Rectal smooth muscle tissue (tissue), 1 donor: ENCODE data around the gene GALNTL6.

Experiments
- H3K27ac ChIP-seq: one replicate; pipeline ENCODE4 v1.7.0; 2013; ENCODE audit warnings: low read depth, low read length, inconsistent platforms
- H3K27me3 ChIP-seq: one replicate; pipeline ENCODE4 v1.7.0; 2013; ENCODE audit warnings: low read length; ENCODE audit not compliant: control insufficient read depth, insufficient read depth
- H3K36me3 ChIP-seq: one replicate; pipeline ENCODE4 v1.7.0; 2013; ENCODE audit warnings: low read length; ENCODE audit not compliant: control insufficient read depth, insufficient read depth
- H3K4me1 ChIP-seq: one replicate; pipeline ENCODE4 v1.7.0; 2013; ENCODE audit warnings: low read length; ENCODE audit not compliant: control insufficient read depth, insufficient read depth
- H3K4me3 ChIP-seq: one replicate; pipeline ENCODE4 v1.7.0; 2013; ENCODE audit warnings: low read length
- H3K9ac ChIP-seq: one replicate; pipeline ENCODE4 v1.7.0; 2013; ENCODE audit warnings: low read length

GALNTL6 gene

DNA sequence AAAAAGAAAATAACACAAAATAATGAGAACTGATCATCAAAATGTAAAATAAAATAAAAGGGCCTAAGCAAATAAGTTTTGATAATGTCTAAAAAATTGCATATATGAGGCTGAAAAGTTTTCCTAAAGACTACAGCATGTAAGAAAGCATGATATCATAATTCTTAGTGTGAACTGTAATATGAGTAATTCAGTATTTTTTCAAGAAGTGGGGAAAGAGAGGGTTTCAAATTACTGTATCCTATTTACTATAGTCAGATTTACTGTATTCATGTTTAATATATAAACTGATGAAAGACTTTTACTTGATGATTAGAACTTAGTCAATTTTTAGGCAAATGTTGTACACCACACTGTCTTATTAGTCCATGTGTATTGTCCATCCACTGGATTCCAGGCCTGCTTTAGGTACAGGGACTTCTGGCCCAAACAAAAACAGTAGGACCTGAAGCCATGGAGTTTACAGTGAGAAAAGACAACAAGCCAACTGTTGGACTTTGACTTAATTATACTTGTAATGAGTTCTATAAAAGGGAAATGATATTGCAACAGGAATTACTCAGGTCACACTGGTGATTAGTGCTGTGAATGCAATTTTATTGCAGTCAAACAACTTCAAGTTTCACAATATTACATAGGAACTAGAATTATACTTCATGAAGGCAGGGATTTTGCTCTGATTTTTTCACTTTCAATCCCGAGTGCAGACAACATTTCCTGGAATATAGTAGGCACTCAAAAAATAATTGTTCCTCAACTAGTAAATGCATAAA, 837.7 kb downstream of the GALNTL6 start:
- no peaks in the 10 kb centered on the region for H3K27me3 ChIP-seq
- no peak overlapping the region for H3K9ac ChIP-seq
- no peaks in the 10 kb centered on the region for H3K4me1 ChIP-seq
- no peak overlapping the region for H3K4me3 ChIP-seq
- H3K27ac ChIP-seq: no peak overlapping the region
- no peaks in the 10 kb centered on the region for H3K36me3 ChIP-seq

DNA sequence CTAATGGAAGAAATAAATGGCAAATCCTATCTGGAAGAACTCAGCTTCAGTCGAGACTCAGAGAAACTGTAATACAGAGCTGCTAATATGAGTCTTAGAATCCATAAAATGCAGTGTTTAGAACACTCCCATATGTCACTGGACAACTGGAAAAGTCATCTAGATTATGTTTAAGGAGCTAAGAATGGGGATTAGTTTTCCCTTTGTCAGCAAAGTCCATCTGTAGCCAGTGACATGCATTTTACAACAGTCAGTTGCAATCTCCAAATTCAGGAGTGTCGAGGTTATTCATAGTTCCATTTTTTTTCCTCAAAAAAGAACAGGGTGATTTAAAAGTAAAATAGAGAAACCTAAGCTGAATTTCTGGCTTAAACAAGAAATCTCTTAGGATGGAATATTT, 838.8 kb downstream of the GALNTL6 start:
- no peaks in the 10 kb centered on the region for H3K36me3 ChIP-seq
- H3K9ac ChIP-seq: no peak overlapping the region
- no peak overlapping the region for H3K4me3 ChIP-seq
- H3K27me3 ChIP-seq: no peaks in the 10 kb centered on the region
- no peak overlapping the region for H3K27ac ChIP-seq
- no peaks in the 10 kb centered on the region for H3K4me1 ChIP-seq

GRCh38 chr4:172652369-172652768, 839.2 kb downstream of the GALNTL6 start:
- Histone ChIP-seq H3K9ac (no peak overlapping the region), H3K27ac (no peak overlapping the region), H3K27me3 (no peaks in the 10 kb centered on the region), H3K36me3 (no peaks in the 10 kb centered on the region), H3K4me3 (no peak overlapping the region), H3K4me1 (no peaks in the 10 kb centered on the region)

- no peaks in the 10 kb centered on the region for H3K4me1 ChIP-seq
- H3K27ac ChIP-seq: no peak overlapping the region
- no peak overlapping the region for H3K4me3 ChIP-seq
- no peaks in the 10 kb centered on the region for H3K27me3 ChIP-seq
- no peak overlapping the region for H3K9ac ChIP-seq
- H3K36me3 ChIP-seq: no peaks in the 10 kb centered on the region
Observed at GRCh38 chr4:172653676-172654075, 840.5 kb downstream of the GALNTL6 start.

GRCh38 chr4:172654457-172654856, 841.3 kb downstream of the GALNTL6 start:
- Histone ChIP-seq H3K27ac (no peak overlapping the region), H3K4me1 (no peaks in the 10 kb centered on the region), H3K4me3 (no peak overlapping the region), H3K36me3 (no peaks in the 10 kb centered on the region), H3K27me3 (no peaks in the 10 kb centered on the region), H3K9ac (no peak overlapping the region)

GRCh38 chr4:172656055-172656454, 842.9 kb downstream of the GALNTL6 start:
- Histone ChIP-seq H3K36me3 (no peaks in the 10 kb centered on the region), H3K27me3 (no peaks in the 10 kb centered on the region), H3K4me1 (no peaks in the 10 kb centered on the region), H3K9ac (no peak overlapping the region), H3K4me3 (no peak overlapping the region), H3K27ac (no peak overlapping the region)

DNA sequence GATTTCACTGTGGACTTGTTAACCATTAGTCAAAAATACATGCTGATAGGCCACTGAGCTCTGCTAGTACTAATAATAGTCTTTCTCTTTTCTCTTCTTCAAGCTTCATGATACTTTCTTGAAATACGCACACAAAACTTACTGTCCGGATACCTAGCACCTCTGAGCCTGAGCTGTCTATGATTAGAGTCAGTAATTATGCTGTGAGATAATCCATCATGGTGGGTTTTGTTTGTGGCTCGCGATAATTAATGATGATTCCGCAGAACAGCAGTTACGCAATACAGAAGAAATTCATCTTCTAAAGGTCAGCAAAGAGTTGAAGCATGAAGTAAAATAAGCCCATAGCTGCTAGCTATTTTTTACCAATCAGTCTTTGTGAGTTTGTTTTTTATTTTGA, 843.9 kb downstream of the GALNTL6 start:
- no peaks in the 10 kb centered on the region for H3K4me1 ChIP-seq
- no peak overlapping the region for H3K27ac ChIP-seq
- no peak overlapping the region for H3K4me3 ChIP-seq
- no peak overlapping the region for H3K9ac ChIP-seq
- no peaks in the 10 kb centered on the region for H3K27me3 ChIP-seq
- no peaks in the 10 kb centered on the region for H3K36me3 ChIP-seq

DNA sequence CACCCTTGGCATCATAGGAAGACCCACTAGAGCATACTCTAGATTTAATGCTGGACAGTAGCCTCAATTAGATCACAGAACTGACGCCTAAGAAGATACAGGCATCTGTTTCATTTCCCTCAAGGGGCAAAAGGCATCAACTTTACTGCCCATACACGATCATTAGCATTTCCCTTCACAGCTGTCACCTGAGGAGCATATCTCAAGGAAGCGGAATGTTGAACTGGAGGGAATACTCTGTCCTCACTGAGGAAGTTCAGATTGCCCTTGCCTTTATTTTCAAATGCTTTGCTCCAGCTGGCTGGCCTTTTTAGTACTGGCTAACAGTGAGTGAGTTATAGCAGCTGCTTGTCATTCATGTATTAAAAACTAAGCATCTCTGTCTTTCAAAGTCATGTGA, 847.0 kb downstream of the GALNTL6 start:
- H3K9ac ChIP-seq: no peak overlapping the region
- H3K27ac ChIP-seq: no peak overlapping the region
- no peaks in the 10 kb centered on the region for H3K4me1 ChIP-seq
- H3K4me3 ChIP-seq: no peak overlapping the region
- no peaks in the 10 kb centered on the region for H3K36me3 ChIP-seq
- H3K27me3 ChIP-seq: no peaks in the 10 kb centered on the region

DNA sequence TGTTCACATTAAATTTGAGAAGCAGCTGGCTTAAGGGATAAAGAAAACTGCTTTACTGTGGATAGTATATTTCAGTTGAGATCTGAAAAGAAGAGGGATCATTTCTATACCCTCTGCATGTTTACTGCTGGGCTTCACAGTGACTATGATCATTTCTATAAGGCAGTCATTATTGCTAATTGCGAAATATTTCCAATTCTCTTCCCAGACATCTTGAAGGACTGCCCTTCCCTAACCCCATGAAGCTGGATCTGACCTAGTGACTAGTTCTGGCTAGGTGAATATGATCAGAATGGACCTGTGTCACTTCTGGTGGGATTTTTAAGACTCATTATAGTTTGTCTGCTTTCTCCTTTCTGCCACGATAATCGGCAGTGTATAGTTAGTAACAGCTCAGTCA, 848.9 kb downstream of the GALNTL6 start:
- no peaks in the 10 kb centered on the region for H3K36me3 ChIP-seq
- H3K4me3 ChIP-seq: no peak overlapping the region
- no peaks in the 10 kb centered on the region for H3K4me1 ChIP-seq
- no peaks in the 10 kb centered on the region for H3K27me3 ChIP-seq
- no peak overlapping the region for H3K9ac ChIP-seq
- H3K27ac ChIP-seq: no peak overlapping the region

DNA sequence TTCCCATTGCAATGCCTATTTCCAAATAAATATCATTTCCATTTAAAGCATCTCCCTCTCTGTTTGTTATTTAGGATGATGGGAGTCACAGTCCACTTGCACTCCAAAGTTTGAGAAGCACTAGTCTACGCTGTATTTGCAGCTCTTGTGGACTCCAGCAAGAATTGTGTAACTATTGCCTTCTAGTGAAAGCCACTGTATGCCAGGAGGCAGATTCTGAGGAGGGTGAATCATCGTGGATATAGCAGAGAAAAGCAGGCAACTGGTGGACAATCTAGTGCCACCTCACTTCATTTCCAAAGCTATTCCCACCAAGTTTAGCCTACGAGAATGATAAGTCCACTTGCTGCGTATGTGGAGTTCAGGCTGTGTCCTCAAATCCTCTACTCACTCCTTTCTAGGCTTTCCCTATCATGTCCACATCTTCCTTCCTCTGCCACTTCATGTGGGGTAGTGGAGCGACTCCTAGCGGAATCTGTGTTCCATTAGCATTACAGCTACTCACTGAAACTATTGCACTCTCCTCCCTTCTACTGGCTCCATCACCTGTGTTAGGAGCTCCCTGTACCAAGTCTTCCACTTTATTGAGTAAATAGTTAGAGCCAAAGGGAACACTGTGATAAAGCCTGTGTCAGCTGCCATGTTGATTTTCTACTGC, 853.6 kb downstream of the GALNTL6 start:
- Histone ChIP-seq H3K4me1 (no peaks in the 10 kb centered on the region), H3K9ac (no peak overlapping the region), H3K36me3 (no peaks in the 10 kb centered on the region), H3K4me3 (no peak overlapping the region), H3K27ac (no peak overlapping the region), H3K27me3 (no peaks in the 10 kb centered on the region)

DNA sequence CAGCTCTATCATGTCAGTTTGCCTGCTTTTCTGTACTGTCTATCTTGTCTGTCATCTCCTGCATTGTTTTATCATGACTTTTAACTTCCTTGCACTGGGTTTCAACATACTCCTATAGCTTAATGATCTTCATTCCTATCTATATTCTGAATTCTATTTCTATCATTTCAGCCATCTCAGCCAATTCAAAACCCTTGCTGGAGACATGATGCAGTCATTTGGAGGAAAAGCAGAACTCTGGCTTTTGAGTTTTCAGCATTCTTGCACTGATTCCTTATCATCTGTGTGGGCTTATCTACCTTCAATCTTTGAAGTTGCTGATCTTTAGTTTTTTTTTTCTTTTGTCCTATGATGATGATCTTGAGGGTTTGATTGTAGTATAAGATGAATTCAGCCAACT, 861.6 kb downstream of the GALNTL6 start:
- H3K4me1 ChIP-seq: no peaks in the 10 kb centered on the region
- H3K4me3 ChIP-seq: no peak overlapping the region
- H3K9ac ChIP-seq: no peak overlapping the region
- H3K36me3 ChIP-seq: no peaks in the 10 kb centered on the region
- no peak overlapping the region for H3K27ac ChIP-seq
- H3K27me3 ChIP-seq: no peaks in the 10 kb centered on the region

DNA sequence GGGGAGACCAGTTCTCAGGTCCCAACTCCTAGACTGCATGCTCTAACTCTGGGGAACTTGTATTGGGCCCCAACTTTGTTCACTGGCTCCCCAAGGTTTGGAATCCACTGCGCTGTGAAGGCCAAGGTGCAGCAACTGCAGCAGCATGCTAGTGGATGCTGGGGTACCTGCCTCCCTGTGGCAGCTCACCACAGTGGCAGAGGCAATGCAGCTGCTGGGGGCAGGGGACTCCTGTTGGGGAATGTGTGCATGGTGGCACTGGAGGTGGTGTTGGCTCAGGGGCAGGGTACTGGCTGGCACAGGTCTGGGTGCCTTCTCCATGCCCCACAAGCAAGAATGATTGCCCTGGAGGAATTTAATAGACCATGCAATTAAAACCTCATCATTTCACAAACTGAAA, 862.0 kb downstream of the GALNTL6 start:
- Histone ChIP-seq H3K4me1 (no peaks in the 10 kb centered on the region), H3K27ac (no peak overlapping the region), H3K4me3 (no peak overlapping the region), H3K9ac (no peak overlapping the region), H3K27me3 (no peaks in the 10 kb centered on the region), H3K36me3 (no peaks in the 10 kb centered on the region)

DNA sequence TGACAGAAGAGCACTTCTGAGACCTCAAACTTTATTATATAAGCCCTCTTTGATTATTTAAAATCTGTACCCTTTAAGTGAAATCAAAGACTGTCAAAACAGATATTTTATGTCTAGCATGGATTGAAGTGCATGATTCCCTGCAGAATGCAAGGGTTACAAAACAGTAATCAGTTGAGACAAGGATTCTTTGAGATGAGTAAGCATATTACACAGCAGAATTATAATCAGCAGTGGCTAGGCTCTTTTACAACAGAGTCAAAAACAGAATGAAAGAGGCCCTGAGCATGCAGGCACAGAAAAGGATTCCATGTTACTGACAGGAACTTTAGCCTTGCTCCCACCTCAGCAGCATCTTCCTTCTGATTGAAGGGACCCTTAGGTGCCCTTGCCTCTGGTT, 867.5 kb downstream of the GALNTL6 start:
- H3K9ac ChIP-seq: no peak overlapping the region
- no peak overlapping the region for H3K27ac ChIP-seq
- no peaks in the 10 kb centered on the region for H3K27me3 ChIP-seq
- no peaks in the 10 kb centered on the region for H3K36me3 ChIP-seq
- H3K4me1 ChIP-seq: no peaks in the 10 kb centered on the region
- no peak overlapping the region for H3K4me3 ChIP-seq
